T47D (cell line): ENCODE results near the gene CFAP100.

ENCODE experiments used
- DNase-seq, 2 experiments: peaks; one replicate each; pipeline versions ENCODE4 v3.0.0 to v3.0.0-alpha.2; 2011 to 2012; ENCODE audit warnings: low read depth in 1 of 2, low spot score in 1 of 2
- JUND ChIP-seq: IDR thresholded peaks from 2 replicates; pipeline ENCODE4 v1.6.1; 2012; ENCODE audit warnings: low read depth
- in situ Hi-C: cut with HindIII; loops from 2 replicates; pipeline ENCODE4 v1.10.0; 2016; ENCODE audit warnings: low sequenced_read_pairs, low pct_unique_long_range_greater_than_20kb

The CFAP100 gene

DNA sequence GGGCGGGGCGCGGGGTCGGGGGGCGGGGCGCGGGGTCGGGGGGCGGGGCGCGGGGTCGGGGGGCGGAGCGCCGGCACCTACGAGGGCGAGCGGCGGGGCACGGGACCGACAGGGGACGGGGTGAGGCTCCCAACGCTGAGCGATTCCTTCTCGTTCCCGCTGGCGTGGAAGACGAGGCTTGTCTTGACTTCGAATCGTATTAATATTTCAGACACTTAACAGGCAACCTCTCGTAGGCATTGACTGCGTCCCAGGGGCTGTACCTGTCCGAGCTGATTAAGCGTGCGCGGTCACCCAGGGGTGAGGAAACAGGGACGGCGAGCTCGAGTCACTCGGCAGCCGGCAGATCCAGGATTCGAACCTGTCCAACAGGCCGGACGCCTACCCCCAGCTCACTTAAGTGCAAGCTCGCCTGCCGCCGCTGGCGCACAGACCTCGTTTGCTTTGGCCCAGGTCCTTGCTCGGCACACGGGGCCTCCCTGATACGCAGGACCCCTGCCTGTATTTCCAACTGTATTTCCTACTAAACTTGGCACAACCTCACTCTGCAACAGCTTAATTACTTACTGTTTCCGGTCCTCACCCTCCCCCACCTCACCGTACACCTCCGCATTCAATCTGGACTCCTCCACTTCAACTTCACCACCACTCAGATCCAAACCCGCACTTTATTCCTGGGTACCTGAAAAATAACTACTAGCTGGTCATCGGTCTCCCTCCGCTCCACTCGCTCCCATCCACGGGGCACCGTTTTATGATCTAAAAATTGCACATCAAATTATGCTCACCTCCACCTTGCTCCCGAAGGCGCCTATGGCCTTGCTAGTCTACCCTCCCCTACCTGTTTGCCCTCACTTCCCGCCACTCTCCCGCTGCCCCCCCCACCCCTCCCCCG, 81.7 kb downstream of the CFAP100 start:
- in situ Hi-C loops = no loop called here
- TF ChIP-seq JUND = no peak
- DNase-seq = peak; percentile 83 to 91

DNA sequence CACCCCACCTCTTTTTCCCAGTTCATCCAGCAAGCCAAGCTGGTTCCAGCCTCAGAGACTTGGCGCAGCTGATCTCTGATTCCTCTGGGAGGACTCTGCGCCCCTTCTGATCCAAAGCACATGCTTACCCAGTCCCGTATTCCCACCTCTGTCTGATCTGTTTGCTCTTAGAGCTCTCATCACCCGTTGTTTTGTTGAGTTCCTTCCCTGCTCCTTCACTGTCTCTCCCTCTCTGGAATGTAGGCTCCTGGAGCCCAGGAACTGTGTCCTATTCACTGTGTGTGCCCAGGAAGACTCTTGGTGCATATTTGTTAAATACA, 82.3 kb downstream of the CFAP100 start:
- no peak for TF ChIP-seq JUND
- DNase-seq = peak; percentile 26 to 61
- in situ Hi-C loops = no loop called here

DNA sequence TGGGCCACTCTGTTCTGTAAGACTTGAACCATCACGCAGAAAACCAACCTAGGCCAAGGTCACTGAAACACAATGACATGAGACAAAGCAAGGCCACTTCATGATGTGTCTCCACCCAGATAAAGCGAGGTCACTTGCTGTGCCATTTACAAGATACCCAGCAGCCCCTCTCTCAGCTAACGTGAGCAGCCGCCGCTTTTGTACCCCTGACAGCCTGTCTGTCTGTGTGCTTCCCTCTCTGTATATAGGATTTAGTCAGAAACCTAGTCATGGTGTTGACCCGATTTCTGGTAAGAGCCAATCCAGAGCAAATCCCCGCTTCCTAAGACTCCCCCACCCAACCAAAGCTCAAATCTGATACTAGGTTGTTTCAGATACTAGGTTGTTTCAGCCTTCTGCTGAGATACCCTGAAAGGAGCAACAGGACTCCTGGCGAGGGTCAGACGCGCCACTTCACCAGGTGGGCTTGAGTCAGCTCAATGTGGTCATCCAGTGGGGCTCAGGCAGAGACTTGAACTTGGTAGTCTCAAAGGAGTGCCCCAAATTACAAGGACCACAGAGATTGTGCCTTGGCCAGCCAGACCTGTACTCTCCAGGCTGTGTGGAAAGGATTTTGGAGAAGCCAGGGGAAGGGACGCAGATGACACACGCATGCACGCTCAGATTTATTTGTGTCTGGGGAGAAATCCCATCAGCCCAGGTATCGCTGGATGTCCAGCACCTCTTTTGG, 84.0 kb downstream of the CFAP100 start:
- no peak for TF ChIP-seq JUND
- in situ Hi-C loops = no loop called here
- DNase-seq = no peak

DNA sequence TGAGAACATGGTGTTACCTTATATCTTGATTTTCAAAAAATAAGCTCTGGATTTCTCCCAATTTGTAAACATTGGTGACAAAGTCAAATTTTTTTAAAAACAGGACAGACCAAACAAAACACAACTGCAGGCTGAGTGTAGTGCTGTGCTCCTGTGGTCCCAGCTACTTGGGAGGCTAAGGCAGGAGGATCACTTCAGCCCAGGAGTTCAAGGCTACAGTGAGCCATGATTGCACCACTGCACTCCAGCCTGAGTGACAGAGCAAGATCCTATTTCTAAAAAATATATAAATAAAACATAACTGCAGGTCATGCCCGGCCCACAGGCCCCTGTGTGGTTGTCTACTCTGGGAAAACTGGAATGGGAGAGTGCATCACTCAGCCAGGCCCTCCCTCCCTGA, 84.9 kb downstream of the CFAP100 start:
- DNase-seq = no peak
- TF ChIP-seq JUND = no peak

DNA sequence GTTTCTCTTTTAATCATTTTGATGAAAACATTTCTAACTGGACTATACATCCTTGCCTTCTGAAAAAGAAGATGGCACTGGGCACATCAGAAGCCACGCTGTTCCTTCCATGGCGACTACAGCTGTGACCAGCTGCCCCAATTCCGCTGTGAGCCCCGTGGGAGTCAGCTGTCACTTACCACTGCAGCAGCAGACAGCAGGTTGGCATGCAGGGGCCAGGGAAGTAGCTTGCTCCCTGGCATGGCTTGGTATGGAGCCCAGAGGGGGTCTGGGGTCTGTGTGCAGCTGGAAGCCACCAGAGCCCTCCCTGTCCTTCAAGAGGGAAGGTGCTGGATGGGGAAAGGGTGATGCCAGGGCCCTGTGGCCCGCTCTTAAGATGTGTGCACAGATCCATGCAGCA, 85.5 kb downstream of the CFAP100 start:
- in situ Hi-C loops = no loop called here
- TF ChIP-seq JUND = no peak
- DNase-seq = no peak

More for the DNA sequence above, 84.9 kb downstream of the CFAP100 start:
- in situ Hi-C loops = no loop called here

DNA sequence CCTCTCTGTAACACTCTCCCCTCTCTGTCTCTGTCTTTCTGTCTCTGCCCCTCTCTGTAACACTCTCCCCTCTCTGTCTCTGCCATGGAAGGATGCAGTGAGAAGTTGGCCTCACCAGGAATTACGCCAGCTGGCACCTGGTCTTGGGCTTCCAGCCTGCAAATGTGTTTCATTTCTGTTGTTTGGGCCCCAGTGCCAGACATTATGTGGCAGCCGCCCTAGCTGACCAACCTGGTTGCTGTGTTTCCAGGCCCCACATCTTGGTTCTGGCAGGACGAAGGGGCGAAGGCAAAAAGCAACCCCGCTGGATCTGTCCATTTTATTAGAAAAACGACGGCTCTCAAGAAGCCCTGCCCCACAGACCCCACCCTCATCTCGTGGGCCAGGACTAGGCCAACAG, 86.2 kb downstream of the CFAP100 start:
- DNase-seq = no peak
- in situ Hi-C loops = no loop called here
- TF ChIP-seq JUND = no peak

DNA sequence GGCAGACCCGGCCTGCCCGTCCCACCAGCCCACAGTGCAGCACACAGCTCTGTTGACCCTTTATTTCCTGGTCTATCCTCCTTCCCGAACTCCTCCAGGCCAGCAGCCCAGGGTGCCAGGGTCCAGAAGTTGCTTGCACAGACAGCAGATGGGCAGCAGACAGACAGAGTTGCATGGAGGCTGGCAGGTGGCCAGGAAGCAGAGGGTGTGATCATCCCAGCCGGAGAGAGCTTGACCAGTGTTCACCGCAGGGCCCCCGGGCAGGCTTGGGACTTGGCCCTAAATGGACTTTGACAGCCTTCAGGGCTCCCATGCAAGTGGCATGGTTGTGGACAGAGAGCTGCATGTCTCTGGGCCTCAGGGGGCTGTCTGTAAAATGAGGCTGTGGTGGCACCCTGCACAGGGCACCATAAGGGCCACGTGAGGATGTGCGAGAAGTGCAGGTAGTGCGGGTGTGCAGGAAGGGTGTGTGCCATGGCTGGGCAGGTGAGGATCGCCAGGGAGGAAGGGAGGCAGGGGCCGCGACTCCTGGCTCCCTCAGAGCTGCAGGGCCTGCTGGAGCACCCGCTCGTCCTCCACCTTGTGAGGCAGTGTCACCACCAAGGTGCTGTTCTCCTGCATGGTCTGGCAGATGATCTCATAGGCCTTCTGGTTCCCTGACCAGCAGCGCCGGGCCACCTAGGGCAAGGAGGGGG, 87.2 kb downstream of the CFAP100 start:
- no peak for DNase-seq
- in situ Hi-C loops = no loop called here
- no peak for TF ChIP-seq JUND

DNA sequence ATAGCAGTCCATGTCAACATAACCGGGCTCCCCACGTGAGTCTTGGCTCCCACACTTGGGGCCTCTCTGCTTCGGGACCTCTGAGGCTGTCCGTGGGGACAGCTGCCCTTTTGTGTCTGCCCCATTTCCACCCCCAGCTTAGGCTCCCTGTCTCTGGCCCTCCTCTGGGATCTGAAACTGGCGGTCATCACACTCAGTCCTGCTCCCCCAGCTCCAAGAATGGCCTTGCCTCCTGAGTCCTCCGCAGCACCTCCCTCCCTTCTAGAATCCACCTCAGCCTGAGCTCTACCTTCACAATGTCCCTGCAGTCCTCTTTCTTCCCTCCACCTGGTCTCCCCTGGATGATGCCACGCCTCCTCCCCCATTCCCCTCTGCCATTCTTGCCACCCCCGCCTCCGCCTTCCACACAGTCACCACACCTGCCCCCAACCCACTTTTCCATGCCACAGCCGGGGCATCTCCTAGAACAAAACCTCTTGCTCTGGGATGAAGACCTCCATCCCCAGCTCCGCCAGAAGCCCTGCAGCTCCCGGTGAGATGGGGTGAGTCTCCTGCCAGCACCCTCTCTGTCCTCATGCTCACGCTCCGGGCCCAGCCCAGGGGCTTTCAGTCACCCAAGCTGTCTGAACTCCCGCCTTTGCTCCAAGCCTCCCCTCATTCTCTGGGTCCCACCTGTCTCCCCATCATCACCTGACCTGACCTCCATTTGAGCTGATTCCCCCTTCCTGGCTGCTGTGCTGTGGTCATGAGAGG, 88.0 kb downstream of the CFAP100 start:
- in situ Hi-C loops = no loop called here
- no peak for DNase-seq
- no peak for TF ChIP-seq JUND

DNA sequence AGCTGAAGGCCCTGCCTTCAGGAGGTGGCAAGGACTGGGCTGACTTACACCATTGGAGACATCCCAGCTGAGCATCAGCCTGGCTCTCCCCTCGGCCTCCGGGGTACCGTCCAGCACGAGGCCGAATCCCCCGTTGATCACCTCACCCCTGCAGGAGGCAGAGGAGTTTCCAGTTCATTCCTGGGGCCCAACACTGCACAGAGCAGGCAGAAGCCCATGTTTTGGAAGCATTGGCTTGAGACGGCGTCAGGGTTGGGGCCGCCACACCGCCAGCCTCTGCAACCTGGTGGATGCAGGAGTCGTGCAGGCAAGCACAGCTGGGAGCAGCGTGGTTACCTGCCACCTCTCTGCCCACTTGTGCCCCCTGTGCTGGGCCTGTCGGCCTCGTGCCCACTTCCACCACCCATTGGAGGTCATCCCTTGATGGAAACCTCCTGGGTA, 88.6 kb downstream of the CFAP100 start:
- in situ Hi-C loops = no loop called here
- TF ChIP-seq JUND = no peak
- no peak for DNase-seq

DNA sequence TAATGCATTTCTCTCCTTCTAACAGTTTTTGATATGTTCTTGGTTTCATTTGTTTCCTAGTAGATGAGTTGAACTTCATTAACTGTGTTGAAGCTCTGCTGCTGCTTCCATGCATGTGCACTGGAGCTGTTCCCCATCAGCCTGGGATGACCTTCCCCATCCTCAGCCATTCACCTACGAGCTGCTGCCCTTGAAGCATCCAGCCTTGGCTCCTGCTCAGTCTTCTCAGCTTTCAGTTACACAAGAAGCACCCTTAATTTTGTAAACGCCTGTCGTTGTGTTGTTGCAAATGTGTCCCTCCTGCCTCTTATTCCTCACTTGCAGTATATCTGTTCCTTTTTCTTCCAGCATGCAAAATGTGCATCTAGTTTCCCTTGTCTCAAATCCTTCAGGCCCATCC, 89.4 kb downstream of the CFAP100 start:
- in situ Hi-C loops = no loop called here
- no peak for TF ChIP-seq JUND
- no peak for DNase-seq

DNA sequence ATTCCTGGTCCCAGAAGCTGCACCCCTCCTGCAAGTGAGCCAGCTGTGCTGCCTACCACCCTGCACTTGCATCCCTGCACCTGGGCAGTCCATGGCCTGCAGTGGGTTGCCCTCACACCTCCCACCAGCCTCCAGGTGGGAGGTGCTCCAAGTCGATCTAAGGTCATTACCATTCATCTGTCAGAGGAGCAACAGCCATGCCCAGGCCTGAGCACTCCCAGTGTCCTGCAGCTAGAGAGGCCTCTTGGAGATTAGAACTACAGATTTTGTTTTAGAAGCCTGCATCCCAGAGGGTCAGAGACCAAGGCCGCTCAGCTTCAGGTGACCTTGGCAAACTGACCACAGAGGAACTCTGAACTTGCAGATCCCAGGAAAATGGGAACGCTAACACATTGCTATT, 90.0 kb downstream of the CFAP100 start:
- in situ Hi-C loops = no loop called here
- no peak for DNase-seq
- TF ChIP-seq JUND = no peak

DNA sequence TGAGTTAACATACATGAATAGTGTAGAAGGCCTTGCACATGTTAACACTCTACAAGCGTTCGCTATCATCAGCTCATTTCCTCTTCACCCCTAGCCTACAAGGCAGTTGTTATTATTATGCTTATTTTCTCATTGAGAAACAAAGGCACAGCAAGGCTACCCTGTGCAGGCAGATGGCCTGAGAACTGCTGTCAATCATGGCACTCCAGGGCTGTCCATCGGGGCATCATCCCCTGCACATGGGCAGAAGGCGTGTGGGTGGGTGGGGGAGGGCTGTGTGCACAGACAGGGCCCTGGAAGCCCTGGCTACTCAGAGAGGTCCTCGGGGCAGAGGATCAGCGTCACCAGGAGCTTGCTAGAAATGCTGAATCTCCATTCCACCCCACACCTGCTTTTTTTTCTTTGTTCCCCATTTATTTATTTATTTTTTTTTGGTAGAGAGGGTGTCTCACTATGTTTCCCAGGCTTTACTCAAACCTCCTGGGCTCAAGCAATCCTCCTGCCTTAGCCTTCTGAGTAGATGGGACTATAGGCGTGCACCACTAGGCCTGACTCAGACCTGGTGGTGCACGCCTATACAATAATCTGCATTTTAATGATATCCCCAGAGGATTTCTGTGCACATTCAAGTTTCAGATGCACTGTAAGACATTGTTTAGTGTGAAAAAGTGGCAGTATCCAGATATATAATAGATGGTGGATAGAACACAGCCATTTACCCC, 90.6 kb downstream of the CFAP100 start:
- in situ Hi-C loops = no loop called here
- no peak for DNase-seq
- no peak for TF ChIP-seq JUND
